Measurements from ENCODE around the gene KATNB1.

Gene KATNB1

DNA sequence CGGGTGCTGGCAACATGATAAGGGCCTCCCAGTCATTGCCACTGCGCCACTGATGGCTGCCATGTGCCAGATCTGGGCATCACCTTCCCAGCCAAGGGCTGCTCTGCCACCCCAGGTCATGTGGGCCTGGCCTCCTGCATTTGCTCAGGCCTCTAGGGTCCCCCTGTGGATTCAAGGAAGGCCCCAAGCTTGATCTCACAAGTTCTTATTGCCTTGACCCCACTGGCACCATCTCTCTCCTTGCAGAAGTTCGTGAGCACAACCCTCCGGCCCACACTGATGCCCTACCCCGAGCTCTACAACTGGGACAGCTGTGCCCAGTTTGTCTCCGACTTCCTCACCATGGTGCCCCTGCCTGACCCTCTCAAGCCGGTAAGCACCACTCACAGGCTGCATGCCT lies 35.7 kb upstream of the KATNB1 start:
- no peak for DNase-seq (ENCODE audit: low read depth, low spot score)
- POLR2A ChIA-PET, result no interaction called here
- H3K4me3 ChIP-seq (ENCODE audit: low read depth, low read length), result no peak overlapping the region
- TF ChIP-seq, protein P1, sequence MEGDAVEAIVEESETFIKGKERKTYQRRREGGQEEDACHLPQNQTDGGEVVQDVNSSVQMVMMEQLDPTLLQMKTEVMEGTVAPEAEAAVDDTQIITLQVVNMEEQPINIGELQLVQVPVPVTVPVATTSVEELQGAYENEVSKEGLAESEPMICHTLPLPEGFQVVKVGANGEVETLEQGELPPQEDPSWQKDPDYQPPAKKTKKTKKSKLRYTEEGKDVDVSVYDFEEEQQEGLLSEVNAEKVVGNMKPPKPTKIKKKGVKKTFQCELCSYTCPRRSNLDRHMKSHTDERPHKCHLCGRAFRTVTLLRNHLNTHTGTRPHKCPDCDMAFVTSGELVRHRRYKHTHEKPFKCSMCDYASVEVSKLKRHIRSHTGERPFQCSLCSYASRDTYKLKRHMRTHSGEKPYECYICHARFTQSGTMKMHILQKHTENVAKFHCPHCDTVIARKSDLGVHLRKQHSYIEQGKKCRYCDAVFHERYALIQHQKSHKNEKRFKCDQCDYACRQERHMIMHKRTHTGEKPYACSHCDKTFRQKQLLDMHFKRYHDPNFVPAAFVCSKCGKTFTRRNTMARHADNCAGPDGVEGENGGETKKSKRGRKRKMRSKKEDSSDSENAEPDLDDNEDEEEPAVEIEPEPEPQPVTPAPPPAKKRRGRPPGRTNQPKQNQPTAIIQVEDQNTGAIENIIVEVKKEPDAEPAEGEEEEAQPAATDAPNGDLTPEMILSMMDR (IDR thresholded peaks at IDR 0.05; ENCODE audit: insufficient read depth, low read length, missing control alignments), result no peak
- CTCF ChIA-PET, result no interaction called here

- H3K4me3 ChIP-seq (ENCODE audit: low read depth, low read length), result no peak overlapping the region
- ChIA-PET CTCF (no interaction called here), POLR2A (no interaction called here)
- TF ChIP-seq, protein P1 (IDR thresholded peaks at IDR 0.05; ENCODE audit: insufficient read depth, low read length, missing control alignments), result no peak
- no peak for DNase-seq (ENCODE audit: low read depth, low spot score)
Measured at GRCh38 chr16:57700781-57701551, 34.6 kb upstream of the KATNB1 start.

DNA sequence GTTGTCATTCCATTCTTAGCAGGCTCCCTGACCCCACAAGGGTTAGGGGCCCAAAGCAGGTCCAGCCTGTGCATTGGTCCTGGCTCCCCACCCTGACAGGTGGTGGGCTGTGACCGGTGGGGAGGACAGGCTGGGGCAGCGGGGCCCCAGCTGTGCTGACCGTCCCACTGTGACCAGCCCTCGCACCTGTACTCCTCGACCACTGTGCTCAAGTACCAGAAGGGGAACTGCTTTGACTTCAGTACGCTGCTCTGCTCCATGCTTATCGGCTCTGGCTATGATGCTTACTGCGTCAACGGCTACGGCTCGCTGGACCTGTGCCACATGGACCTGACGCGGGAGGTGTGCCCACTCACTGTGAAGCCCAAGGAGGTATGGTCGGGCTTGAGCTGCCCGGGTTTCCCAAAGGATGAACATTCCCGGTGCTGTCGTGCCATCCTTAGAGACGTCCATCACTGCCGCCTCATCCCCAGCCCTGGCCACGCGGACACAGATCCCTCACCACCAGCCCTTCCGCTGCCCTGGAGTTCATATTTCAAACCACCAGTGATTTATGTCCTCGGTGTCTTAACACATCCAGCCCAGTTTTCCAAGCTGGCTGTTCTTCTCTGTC lies 33.7 kb upstream of the KATNB1 start:
- CTCF ChIA-PET, result interaction anchor here (0.7 kb wide), 1 partner anchor 108 kb away, joined by 3 read pairs; no protein-coding TSS in a partner anchor

GRCh38 chr16:57703416-57704010 lies 32.1 kb upstream of the KATNB1 start:
- ChIA-PET POLR2A (interaction anchor here (0.6 kb wide), 1 partner anchor 65 kb away, joined by 3 read pairs; no protein-coding TSS in a partner anchor), CTCF (interaction anchor here (1.0 kb wide), 1 partner anchor 55 kb away, joined by 3 read pairs; no protein-coding TSS in a partner anchor)
- H3K4me3 ChIP-seq (ENCODE audit: low read depth, low read length), result no peak overlapping the region
- TF ChIP-seq, protein P1 (IDR thresholded peaks at IDR 0.05; ENCODE audit: insufficient read depth, low read length, missing control alignments), result no peak
- no peak for DNase-seq (ENCODE audit: low read depth, low spot score)

More for the DNA sequence above, 33.7 kb upstream of the KATNB1 start:
- H3K4me3 ChIP-seq (ENCODE audit: low read depth, low read length), result no peak overlapping the region
- TF ChIP-seq, protein P1 (IDR thresholded peaks at IDR 0.05; ENCODE audit: insufficient read depth, low read length, missing control alignments), result no peak
- POLR2A ChIA-PET, result no interaction called here
- no peak for DNase-seq (ENCODE audit: low read depth, low spot score)

DNA sequence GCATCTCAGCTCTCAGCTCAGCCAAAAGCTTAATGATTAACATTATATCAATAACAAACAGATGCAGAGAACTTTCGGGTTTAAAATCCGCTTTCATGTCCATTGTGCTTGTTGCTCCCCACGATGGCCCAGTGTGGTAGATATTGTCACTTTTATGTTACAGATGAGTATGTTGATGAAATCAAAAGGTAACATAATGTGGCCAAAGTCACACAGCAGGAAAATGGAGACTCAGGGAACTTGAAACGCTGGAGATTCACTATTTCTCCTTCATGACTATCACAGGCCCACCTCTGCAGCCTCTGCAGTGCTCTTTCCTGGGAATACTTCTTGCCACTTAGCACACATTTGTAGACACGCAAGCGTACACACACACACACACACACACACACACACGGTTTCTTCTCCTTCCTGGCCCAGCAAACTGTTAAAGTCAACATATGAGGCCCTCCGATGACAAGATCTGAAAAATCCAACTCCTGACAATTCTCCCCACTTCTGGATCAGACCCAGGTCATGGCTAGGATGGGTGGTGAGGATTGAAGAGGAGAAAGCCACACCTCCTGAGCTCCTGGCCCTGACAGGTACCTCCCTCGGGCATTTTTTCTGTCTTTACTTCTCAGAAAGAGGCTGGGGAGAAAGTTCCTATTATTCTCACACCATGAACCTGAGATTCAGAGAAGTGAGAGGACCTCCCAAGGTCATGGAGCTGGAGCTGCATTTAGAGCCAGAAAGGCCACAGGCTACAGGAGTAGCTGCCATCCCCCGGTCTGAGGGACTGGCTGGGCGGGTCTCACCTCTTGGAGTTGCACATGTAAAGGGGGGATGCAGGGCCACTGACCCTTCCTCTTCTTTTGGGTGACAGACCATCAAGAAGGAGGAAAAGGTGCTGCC lies 31.3 kb upstream of the KATNB1 start:
- POLR2A ChIA-PET, result interaction anchor here (0.6 kb wide), 1 partner anchor 66 kb away, joined by 3 read pairs; no protein-coding TSS in a partner anchor
- TF ChIP-seq, protein P1 (IDR thresholded peaks at IDR 0.05; ENCODE audit: insufficient read depth, low read length, missing control alignments), result no peak
- no peak for DNase-seq (ENCODE audit: low read depth, low spot score)
- CTCF ChIA-PET, result no interaction called here
- H3K4me3 ChIP-seq (ENCODE audit: low read depth, low read length), result no peak overlapping the region

Data from AG04449 (cell line).